Measurements from ENCODE around the gene MCHR2. TPM values are rescaled to one million over a fixed set of nuclear protein-coding genes. Genes with fewer than 3 reads are reported as not detected.

The MCHR2 gene
- total and polyA plus RNA-seq, 4 experiments from 2014 or later = not detected

DNA sequence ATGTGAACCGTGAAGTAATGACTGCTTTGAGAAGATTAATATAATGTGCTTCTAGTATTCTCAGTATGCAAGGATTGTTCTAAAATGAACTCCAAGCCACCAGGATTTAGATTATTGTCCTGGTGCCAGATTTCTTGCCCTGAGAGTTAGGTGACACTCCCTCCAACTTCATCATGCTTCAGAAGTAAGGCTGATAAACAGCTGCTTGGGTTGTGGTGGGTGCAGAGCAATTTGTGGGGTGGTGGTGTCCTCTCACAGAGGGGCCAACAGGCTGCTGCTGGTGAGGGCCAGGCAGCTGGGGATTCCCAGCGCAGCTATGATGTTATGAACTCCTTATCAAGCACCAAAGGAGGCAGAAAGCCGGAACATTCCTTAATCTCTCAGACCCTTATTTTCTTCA lies 114.6 kb downstream of the MCHR2 start:
- CTCF ChIA-PET (ENCODE audit: partially characterized antibody) = no interaction called here
- H3K9me3 Mint-ChIP-seq = no peaks in the 10 kb centered on the region
- no peaks in the 10 kb centered on the region for H3K27me3 ChIP-seq (ENCODE audit: insufficient read depth, low read length)
- no peaks in the 10 kb centered on the region for H3K36me3 ChIP-seq (ENCODE audit: insufficient read depth, low read length)
- DNase-seq = no peak
- no peaks in the 10 kb centered on the region for H3K9me3 ChIP-seq (ENCODE audit: control insufficient read depth in 1 of 2, low read length in 2 of 2)
- no peaks in the 10 kb centered on the region for H3K36me3 Mint-ChIP-seq
- peaks cover 0 to 6% (median 1%) of the 10 kb centered on the region in 4 donors for H3K4me1 Mint-ChIP-seq
- intact Hi-C loops (cut with micrococcal nuclease) = no loop called here
- H3K27ac Mint-ChIP-seq = no peak overlapping the region
- no peak overlapping the region for H3K4me3 Mint-ChIP-seq
- H3K4me1 ChIP-seq (ENCODE audit: insufficient read depth, low read length) = no peaks in the 10 kb centered on the region
- peaks cover 1 to 4% of the 10 kb centered on the region in 2 donors for H3K27me3 Mint-ChIP-seq
- POLR2A ChIA-PET (ENCODE audit: partially characterized antibody) = no interaction called here
- H3K4me3 ChIP-seq (ENCODE audit: low read length in 2 of 2) = no peak overlapping the region
- no peak overlapping the region for H3K27ac ChIP-seq (ENCODE audit: low read depth, low read length)

DNA sequence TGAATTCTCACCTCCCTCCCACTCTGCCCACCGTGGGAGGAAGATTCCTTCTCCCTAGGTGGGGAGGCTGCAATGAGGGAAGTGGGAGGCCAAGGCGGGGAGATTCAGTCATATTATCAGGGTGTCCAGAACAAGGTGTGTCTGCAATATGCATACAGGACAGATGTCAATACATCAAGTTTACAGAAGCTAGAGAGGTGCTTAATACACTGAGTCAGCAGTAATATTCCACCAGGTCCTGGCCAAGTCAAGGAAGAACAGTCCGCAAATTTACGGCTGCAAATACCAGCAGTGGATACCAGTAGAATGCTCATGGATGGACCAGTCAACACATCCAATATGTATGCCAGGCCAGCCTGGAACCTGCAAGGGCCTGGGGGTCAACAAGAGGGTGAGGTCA lies 119.0 kb downstream of the MCHR2 start:
- no peaks in the 10 kb centered on the region for H3K36me3 Mint-ChIP-seq

GRCh38 chr6:99873084-99873483 lies 120.9 kb downstream of the MCHR2 start:
- Histone ChIP-seq H3K9me3 (ENCODE audit: control insufficient read depth in 1 of 2, low read length in 2 of 2) (no peaks in the 10 kb centered on the region), H3K4me3 (ENCODE audit: low read length in 2 of 2) (no peak overlapping the region), H3K27me3 (ENCODE audit: insufficient read depth, low read length) (no peaks in the 10 kb centered on the region), H3K4me1 (ENCODE audit: insufficient read depth, low read length) (peaks cover 3% of the 10 kb centered on the region), H3K27ac (ENCODE audit: low read depth, low read length) (no peak overlapping the region), H3K36me3 (ENCODE audit: insufficient read depth, low read length) (no peaks in the 10 kb centered on the region)
- H3K27ac Mint-ChIP-seq = peak overlapping the region in 1 of 7 donors; percentile 3
- DNase-seq = no peak
- no peaks in the 10 kb centered on the region for H3K36me3 Mint-ChIP-seq
- peaks cover 0 to 5% (median 3%) of the 10 kb centered on the region in 4 donors for H3K4me1 Mint-ChIP-seq
- H3K27me3 Mint-ChIP-seq = peaks cover 7 to 9% of the 10 kb centered on the region in 2 donors
- no peak overlapping the region for H3K4me3 Mint-ChIP-seq
- ChIA-PET POLR2A (ENCODE audit: partially characterized antibody) (no interaction called here), CTCF (ENCODE audit: partially characterized antibody) (no interaction called here)
- no peaks in the 10 kb centered on the region for H3K9me3 Mint-ChIP-seq
- intact Hi-C loops (cut with micrococcal nuclease) = no loop called here

More for the DNA sequence above, 119.0 kb downstream of the MCHR2 start:
- peaks cover 7% of the 10 kb centered on the region in 2 donors for H3K27me3 Mint-ChIP-seq
- H3K9me3 ChIP-seq (ENCODE audit: control insufficient read depth in 1 of 2, low read length in 2 of 2) = no peaks in the 10 kb centered on the region
- H3K27ac Mint-ChIP-seq = no peak overlapping the region
- H3K4me3 ChIP-seq (ENCODE audit: low read length in 2 of 2) = no peak overlapping the region
- H3K4me3 Mint-ChIP-seq = no peak overlapping the region
- H3K9me3 Mint-ChIP-seq = no peaks in the 10 kb centered on the region
- no peak for DNase-seq
- no peaks in the 10 kb centered on the region for H3K4me1 ChIP-seq (ENCODE audit: insufficient read depth, low read length)
- intact Hi-C loops (cut with micrococcal nuclease) = no loop called here
- H3K27ac ChIP-seq (ENCODE audit: low read depth, low read length) = no peak overlapping the region
- ChIA-PET CTCF (ENCODE audit: partially characterized antibody) (no interaction called here), POLR2A (ENCODE audit: partially characterized antibody) (no interaction called here)
- H3K36me3 ChIP-seq (ENCODE audit: insufficient read depth, low read length) = no peaks in the 10 kb centered on the region
- H3K4me1 Mint-ChIP-seq = no peaks in the 10 kb centered on the region
- no peaks in the 10 kb centered on the region for H3K27me3 ChIP-seq (ENCODE audit: insufficient read depth, low read length)

GRCh38 chr6:99871641-99872040 lies 122.4 kb downstream of the MCHR2 start:
- H3K27ac Mint-ChIP-seq = no peak overlapping the region
- CTCF ChIA-PET (ENCODE audit: partially characterized antibody) = no interaction called here
- H3K27me3 ChIP-seq (ENCODE audit: insufficient read depth, low read length) = no peaks in the 10 kb centered on the region
- H3K9me3 Mint-ChIP-seq = no peaks in the 10 kb centered on the region
- H3K36me3 Mint-ChIP-seq = no peaks in the 10 kb centered on the region
- H3K4me3 Mint-ChIP-seq = no peak overlapping the region
- DNase-seq = no peak
- H3K27ac ChIP-seq (ENCODE audit: low read depth, low read length) = no peak overlapping the region
- intact Hi-C loops (cut with micrococcal nuclease) = no loop called here
- H3K9me3 ChIP-seq (ENCODE audit: control insufficient read depth in 1 of 2, low read length in 2 of 2) = no peaks in the 10 kb centered on the region
- H3K4me3 ChIP-seq (ENCODE audit: low read length in 2 of 2) = no peak overlapping the region
- H3K4me1 Mint-ChIP-seq = peaks cover 0 to 6% (median 3%) of the 10 kb centered on the region in 4 donors
- H3K27me3 Mint-ChIP-seq = peaks cover 7 to 10% of the 10 kb centered on the region in 2 donors
- POLR2A ChIA-PET (ENCODE audit: partially characterized antibody) = no interaction called here
- H3K4me1 ChIP-seq (ENCODE audit: insufficient read depth, low read length) = peaks cover 3% of the 10 kb centered on the region
- H3K36me3 ChIP-seq (ENCODE audit: insufficient read depth, low read length) = no peaks in the 10 kb centered on the region

Data from CD4-positive, alpha-beta memory T cell (primary cell).